ENCODE results near the gene ANO4.

Gene ANO4

GRCh38 chr12:100796621-100797020 lies 2.0 kb downstream of the ANO4 start:
- H3K27me3 Mint-ChIP-seq: peaks cover 15% of the 10 kb centered on the region
- no peak overlapping the region for H3K27ac Mint-ChIP-seq
- H3K4me1 Mint-ChIP-seq (ENCODE audit: low read depth): no peaks in the 10 kb centered on the region
- H3K9me3 Mint-ChIP-seq: peaks cover 6% of the 10 kb centered on the region
- no peaks in the 10 kb centered on the region for H3K36me3 Mint-ChIP-seq (ENCODE audit: low read depth)
- no peak overlapping the region for H3K4me3 Mint-ChIP-seq

- Mint-ChIP-seq H3K4me3 (no peak overlapping the region), H3K36me3 (ENCODE audit: low read depth) (no peaks in the 10 kb centered on the region), H3K9me3 (peaks cover 6% of the 10 kb centered on the region), H3K27me3 (peaks cover 15% of the 10 kb centered on the region), H3K4me1 (ENCODE audit: low read depth) (no peaks in the 10 kb centered on the region), H3K27ac (no peak overlapping the region)
These were observed 2.7 kb downstream of the ANO4 start for GRCh38 chr12:100797246-100797645.

GRCh38 chr12:100797786-100798185 lies 3.2 kb downstream of the ANO4 start:
- Mint-ChIP-seq H3K4me3 (no peak overlapping the region), H3K27ac (no peak overlapping the region), H3K27me3 (peaks cover 15% of the 10 kb centered on the region), H3K4me1 (ENCODE audit: low read depth) (no peaks in the 10 kb centered on the region), H3K9me3 (peaks cover 6% of the 10 kb centered on the region), H3K36me3 (ENCODE audit: low read depth) (no peaks in the 10 kb centered on the region)

- Mint-ChIP-seq H3K27me3 (peaks cover 15% of the 10 kb centered on the region), H3K4me3 (no peak overlapping the region), H3K27ac (no peak overlapping the region), H3K36me3 (ENCODE audit: low read depth) (no peaks in the 10 kb centered on the region), H3K4me1 (ENCODE audit: low read depth) (no peaks in the 10 kb centered on the region), H3K9me3 (peaks cover 6% of the 10 kb centered on the region)
These were observed 3.9 kb downstream of the ANO4 start for GRCh38 chr12:100798286-100799160.

GRCh38 chr12:100799770-100800169 lies 5.2 kb downstream of the ANO4 start:
- peaks cover 11% of the 10 kb centered on the region for H3K27me3 Mint-ChIP-seq

GRCh38 chr12:100800723-100801122 lies 6.1 kb downstream of the ANO4 start:
- Mint-ChIP-seq H3K27me3 (peaks cover 2% of the 10 kb centered on the region), H3K36me3 (ENCODE audit: low read depth) (no peaks in the 10 kb centered on the region), H3K9me3 (peaks cover 6% of the 10 kb centered on the region), H3K4me1 (ENCODE audit: low read depth) (no peaks in the 10 kb centered on the region), H3K4me3 (no peak overlapping the region), H3K27ac (no peak overlapping the region)

More at GRCh38 chr12:100799770-100800169, 5.2 kb downstream of the ANO4 start:
- Mint-ChIP-seq H3K9me3 (peaks cover 6% of the 10 kb centered on the region), H3K27ac (no peak overlapping the region), H3K4me3 (no peak overlapping the region), H3K4me1 (ENCODE audit: low read depth) (no peaks in the 10 kb centered on the region), H3K36me3 (ENCODE audit: low read depth) (no peaks in the 10 kb centered on the region)

- no peak overlapping the region for H3K27ac Mint-ChIP-seq
- no peaks in the 10 kb centered on the region for H3K36me3 Mint-ChIP-seq (ENCODE audit: low read depth)
- no peak overlapping the region for H3K4me3 Mint-ChIP-seq
- H3K9me3 Mint-ChIP-seq: peaks cover 6% of the 10 kb centered on the region
- H3K4me1 Mint-ChIP-seq (ENCODE audit: low read depth): no peaks in the 10 kb centered on the region
- no peaks in the 10 kb centered on the region for H3K27me3 Mint-ChIP-seq
These were observed 6.7 kb downstream of the ANO4 start for GRCh38 chr12:100801320-100801719.

GRCh38 chr12:100808777-100809176 lies 14.2 kb downstream of the ANO4 start:
- H3K4me1 Mint-ChIP-seq (ENCODE audit: low read depth): no peaks in the 10 kb centered on the region
- no peaks in the 10 kb centered on the region for H3K9me3 Mint-ChIP-seq
- no peak overlapping the region for H3K27ac Mint-ChIP-seq
- H3K27me3 Mint-ChIP-seq: no peaks in the 10 kb centered on the region
- no peak overlapping the region for H3K4me3 Mint-ChIP-seq
- no peaks in the 10 kb centered on the region for H3K36me3 Mint-ChIP-seq (ENCODE audit: low read depth)

GRCh38 chr12:100820314-100820713 lies 25.7 kb downstream of the ANO4 start:
- no peak overlapping the region for H3K27ac Mint-ChIP-seq
- H3K9me3 Mint-ChIP-seq: no peaks in the 10 kb centered on the region
- no peaks in the 10 kb centered on the region for H3K4me1 Mint-ChIP-seq (ENCODE audit: low read depth)
- H3K4me3 Mint-ChIP-seq: no peak overlapping the region
- no peaks in the 10 kb centered on the region for H3K27me3 Mint-ChIP-seq
- no peaks in the 10 kb centered on the region for H3K36me3 Mint-ChIP-seq (ENCODE audit: low read depth)

GRCh38 chr12:100823963-100824362 lies 29.4 kb downstream of the ANO4 start:
- Mint-ChIP-seq H3K27ac (no peak overlapping the region), H3K4me1 (ENCODE audit: low read depth) (no peaks in the 10 kb centered on the region), H3K27me3 (no peaks in the 10 kb centered on the region), H3K9me3 (peaks cover 10% of the 10 kb centered on the region), H3K36me3 (ENCODE audit: low read depth) (no peaks in the 10 kb centered on the region), H3K4me3 (no peak overlapping the region)

- no peaks in the 10 kb centered on the region for H3K36me3 Mint-ChIP-seq (ENCODE audit: low read depth)
These were observed 29.9 kb downstream of the ANO4 start for GRCh38 chr12:100824476-100824875.

GRCh38 chr12:100826323-100826722 lies 31.7 kb downstream of the ANO4 start:
- Mint-ChIP-seq H3K27ac (no peak overlapping the region), H3K4me3 (no peak overlapping the region), H3K36me3 (ENCODE audit: low read depth) (no peaks in the 10 kb centered on the region), H3K4me1 (ENCODE audit: low read depth) (no peaks in the 10 kb centered on the region), H3K9me3 (peaks cover 10% of the 10 kb centered on the region), H3K27me3 (no peaks in the 10 kb centered on the region)

More at GRCh38 chr12:100824476-100824875, 29.9 kb downstream of the ANO4 start:
- no peaks in the 10 kb centered on the region for H3K27me3 Mint-ChIP-seq
- H3K9me3 Mint-ChIP-seq: peaks cover 10% of the 10 kb centered on the region
- H3K4me1 Mint-ChIP-seq (ENCODE audit: low read depth): no peaks in the 10 kb centered on the region
- no peak overlapping the region for H3K4me3 Mint-ChIP-seq
- no peak overlapping the region for H3K27ac Mint-ChIP-seq

GRCh38 chr12:100827901-100828520 lies 33.4 kb downstream of the ANO4 start:
- no peak overlapping the region for H3K27ac Mint-ChIP-seq
- no peaks in the 10 kb centered on the region for H3K4me1 Mint-ChIP-seq (ENCODE audit: low read depth)
- peaks cover 10% of the 10 kb centered on the region for H3K9me3 Mint-ChIP-seq
- no peaks in the 10 kb centered on the region for H3K36me3 Mint-ChIP-seq (ENCODE audit: low read depth)
- no peaks in the 10 kb centered on the region for H3K27me3 Mint-ChIP-seq
- no peak overlapping the region for H3K4me3 Mint-ChIP-seq

GRCh38 chr12:100830003-100830795 lies 35.6 kb downstream of the ANO4 start:
- Mint-ChIP-seq H3K4me1 (ENCODE audit: low read depth) (no peaks in the 10 kb centered on the region), H3K4me3 (no peak overlapping the region), H3K27ac (no peak overlapping the region), H3K27me3 (no peaks in the 10 kb centered on the region), H3K9me3 (peaks cover 10% of the 10 kb centered on the region), H3K36me3 (ENCODE audit: low read depth) (no peaks in the 10 kb centered on the region)

- Mint-ChIP-seq H3K36me3 (ENCODE audit: low read depth) (no peaks in the 10 kb centered on the region), H3K9me3 (no peaks in the 10 kb centered on the region), H3K4me1 (ENCODE audit: low read depth) (no peaks in the 10 kb centered on the region), H3K27ac (no peak overlapping the region), H3K27me3 (peaks cover 4% of the 10 kb centered on the region), H3K4me3 (no peak overlapping the region)
These were observed 38.7 kb downstream of the ANO4 start for GRCh38 chr12:100833282-100833681.

Data from stimulated activated naive CD8-positive, alpha-beta T cell treated with anti-CD3 and anti-CD28 coated beads, Interleukin-15, Interleukin-2, amounts not matched to agents 100 ng/mL and 50 ng/mL, for 24 hours (primary cell).